ENCODE measurements around the gene CD36. TPM values are rescaled to one million over a fixed set of nuclear protein-coding genes. Genes with fewer than 3 reads are reported as not detected.

Gene CD36
- polyA plus RNA-seq, 1 donor from 2014 or later = 0.31 TPM

DNA sequence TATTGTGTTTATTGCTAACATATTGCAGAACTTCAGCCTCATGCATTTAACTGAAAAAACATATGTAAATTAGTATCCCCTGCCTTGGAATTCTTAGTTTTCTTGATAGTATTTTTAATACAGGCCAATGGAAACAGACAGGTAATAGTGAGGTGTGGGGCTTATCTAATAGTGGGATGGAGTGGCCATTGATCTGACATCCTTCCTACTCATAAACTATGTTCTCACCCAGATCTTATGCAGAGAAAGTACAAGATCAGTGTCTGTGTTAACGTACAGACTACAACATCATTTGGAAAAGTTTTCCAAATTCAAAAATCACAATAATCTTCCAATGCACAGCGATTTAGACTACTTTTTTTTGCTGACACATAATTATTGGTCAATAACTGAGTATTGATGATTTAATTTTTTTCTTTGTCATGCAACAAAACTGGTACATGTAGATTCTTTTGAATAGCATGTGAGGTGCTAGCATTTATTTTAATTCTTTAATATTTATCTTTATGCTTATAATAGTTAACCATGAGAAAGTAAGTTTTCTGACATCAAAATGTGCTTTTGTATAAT lies 9.7 kb downstream of the CD36 start:
- TF ChIP-seq POLR2AphosphoS5 (IDR thresholded peaks at IDR 0.05) = no peak
- no peak for TF ChIP-seq RAD21 (conservative IDR thresholded peaks at IDR 0.05)
- no peak for TF ChIP-seq SMC3 (conservative IDR thresholded peaks at IDR 0.05; ENCODE audit: poor library complexity)
- TF ChIP-seq, protein P1, sequence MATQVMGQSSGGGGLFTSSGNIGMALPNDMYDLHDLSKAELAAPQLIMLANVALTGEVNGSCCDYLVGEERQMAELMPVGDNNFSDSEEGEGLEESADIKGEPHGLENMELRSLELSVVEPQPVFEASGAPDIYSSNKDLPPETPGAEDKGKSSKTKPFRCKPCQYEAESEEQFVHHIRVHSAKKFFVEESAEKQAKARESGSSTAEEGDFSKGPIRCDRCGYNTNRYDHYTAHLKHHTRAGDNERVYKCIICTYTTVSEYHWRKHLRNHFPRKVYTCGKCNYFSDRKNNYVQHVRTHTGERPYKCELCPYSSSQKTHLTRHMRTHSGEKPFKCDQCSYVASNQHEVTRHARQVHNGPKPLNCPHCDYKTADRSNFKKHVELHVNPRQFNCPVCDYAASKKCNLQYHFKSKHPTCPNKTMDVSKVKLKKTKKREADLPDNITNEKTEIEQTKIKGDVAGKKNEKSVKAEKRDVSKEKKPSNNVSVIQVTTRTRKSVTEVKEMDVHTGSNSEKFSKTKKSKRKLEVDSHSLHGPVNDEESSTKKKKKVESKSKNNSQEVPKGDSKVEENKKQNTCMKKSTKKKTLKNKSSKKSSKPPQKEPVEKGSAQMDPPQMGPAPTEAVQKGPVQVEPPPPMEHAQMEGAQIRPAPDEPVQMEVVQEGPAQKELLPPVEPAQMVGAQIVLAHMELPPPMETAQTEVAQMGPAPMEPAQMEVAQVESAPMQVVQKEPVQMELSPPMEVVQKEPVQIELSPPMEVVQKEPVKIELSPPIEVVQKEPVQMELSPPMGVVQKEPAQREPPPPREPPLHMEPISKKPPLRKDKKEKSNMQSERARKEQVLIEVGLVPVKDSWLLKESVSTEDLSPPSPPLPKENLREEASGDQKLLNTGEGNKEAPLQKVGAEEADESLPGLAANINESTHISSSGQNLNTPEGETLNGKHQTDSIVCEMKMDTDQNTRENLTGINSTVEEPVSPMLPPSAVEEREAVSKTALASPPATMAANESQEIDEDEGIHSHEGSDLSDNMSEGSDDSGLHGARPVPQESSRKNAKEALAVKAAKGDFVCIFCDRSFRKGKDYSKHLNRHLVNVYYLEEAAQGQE (IDR thresholded peaks at IDR 0.05; ENCODE audit: borderline replicate concordance) = no peak
- TF ChIP-seq TAF1 (IDR thresholded peaks at IDR 0.05; ENCODE audit: low read depth) = no peak
- no peak for TF ChIP-seq EP300 (conservative IDR thresholded peaks at IDR 0.05; ENCODE audit: poor library complexity, severe bottlenecking)
- no peak for TF ChIP-seq MXI1 (conservative IDR thresholded peaks at IDR 0.05; ENCODE audit: poor library complexity, severe bottlenecking)
- TF ChIP-seq EZH2 (IDR thresholded peaks at IDR 0.05; ENCODE audit: borderline replicate concordance, insufficient read depth, low read length, poor library complexity, severe bottlenecking) = no peak
- TF ChIP-seq, protein P2, sequence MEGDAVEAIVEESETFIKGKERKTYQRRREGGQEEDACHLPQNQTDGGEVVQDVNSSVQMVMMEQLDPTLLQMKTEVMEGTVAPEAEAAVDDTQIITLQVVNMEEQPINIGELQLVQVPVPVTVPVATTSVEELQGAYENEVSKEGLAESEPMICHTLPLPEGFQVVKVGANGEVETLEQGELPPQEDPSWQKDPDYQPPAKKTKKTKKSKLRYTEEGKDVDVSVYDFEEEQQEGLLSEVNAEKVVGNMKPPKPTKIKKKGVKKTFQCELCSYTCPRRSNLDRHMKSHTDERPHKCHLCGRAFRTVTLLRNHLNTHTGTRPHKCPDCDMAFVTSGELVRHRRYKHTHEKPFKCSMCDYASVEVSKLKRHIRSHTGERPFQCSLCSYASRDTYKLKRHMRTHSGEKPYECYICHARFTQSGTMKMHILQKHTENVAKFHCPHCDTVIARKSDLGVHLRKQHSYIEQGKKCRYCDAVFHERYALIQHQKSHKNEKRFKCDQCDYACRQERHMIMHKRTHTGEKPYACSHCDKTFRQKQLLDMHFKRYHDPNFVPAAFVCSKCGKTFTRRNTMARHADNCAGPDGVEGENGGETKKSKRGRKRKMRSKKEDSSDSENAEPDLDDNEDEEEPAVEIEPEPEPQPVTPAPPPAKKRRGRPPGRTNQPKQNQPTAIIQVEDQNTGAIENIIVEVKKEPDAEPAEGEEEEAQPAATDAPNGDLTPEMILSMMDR (IDR thresholded peaks at IDR 0.05; ENCODE audit: poor library complexity, severe bottlenecking) = no peak
- Histone ChIP-seq H3K4me2 (ENCODE audit: low read length) (no peak overlapping the region), H3K9me2 (ENCODE audit: insufficient read depth, low read length) (no peaks in the 10 kb centered on the region), H3K36me3 (ENCODE audit: insufficient read depth, low read length) (no peaks in the 10 kb centered on the region), H3K4me3 (ENCODE audit: low read length) (no peak overlapping the region), H3K9me3 (ENCODE audit: low read length) (no peaks in the 10 kb centered on the region), H3K9ac (ENCODE audit: low read length) (no peak overlapping the region), H3K27ac (ENCODE audit: low read length) (no peak overlapping the region), H3K79me2 (replicated peaks; ENCODE audit: insufficient read depth, low read length) (no peaks in the 10 kb centered on the region), H2AFZ (ENCODE audit: low read depth, low read length) (no peak overlapping the region), H3K27me3 (ENCODE audit: insufficient read depth, low read depth, low read length) (no peaks in the 10 kb centered on the region), H4K20me1 (ENCODE audit: insufficient read depth) (no peaks in the 10 kb centered on the region), H3F3A (ENCODE audit: insufficient read depth, low read length, poor library complexity, severe bottlenecking) (no peaks in the 10 kb centered on the region)

DNA sequence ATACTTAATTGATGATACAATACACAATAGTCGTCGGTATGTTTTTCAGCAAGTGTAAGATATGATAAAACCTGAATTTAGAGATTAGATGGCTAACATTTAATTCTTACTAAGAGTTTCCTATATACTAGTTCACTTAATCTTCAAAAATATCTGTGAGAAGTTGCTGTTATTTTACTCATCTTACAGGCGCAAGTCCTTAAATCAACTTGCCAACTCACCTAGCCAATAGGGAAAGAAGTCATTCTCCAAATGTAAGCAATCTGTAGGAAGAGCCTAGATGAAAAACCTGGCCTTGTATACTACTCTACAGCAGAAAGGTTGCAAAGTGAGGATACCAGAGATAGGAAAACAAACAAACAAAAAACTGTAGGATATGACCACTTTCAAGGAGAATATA lies 10.6 kb downstream of the CD36 start:
- no peaks in the 10 kb centered on the region for H3K9me2 ChIP-seq (ENCODE audit: insufficient read depth, low read length)

More for the DNA sequence above, 10.6 kb downstream of the CD36 start:
- no peaks in the 10 kb centered on the region for H3K36me3 ChIP-seq (ENCODE audit: insufficient read depth, low read length)
- H4K20me1 ChIP-seq (ENCODE audit: insufficient read depth) = no peaks in the 10 kb centered on the region
- no peaks in the 10 kb centered on the region for H3K9me3 ChIP-seq (ENCODE audit: low read length)
- no peaks in the 10 kb centered on the region for H3K27me3 ChIP-seq (ENCODE audit: insufficient read depth, low read depth, low read length)
- TF ChIP-seq, protein P1 (IDR thresholded peaks at IDR 0.05; ENCODE audit: borderline replicate concordance) = no peak
- TF ChIP-seq RAD21 (conservative IDR thresholded peaks at IDR 0.05) (no peak), EZH2 (IDR thresholded peaks at IDR 0.05; ENCODE audit: borderline replicate concordance, insufficient read depth, low read length, poor library complexity, severe bottlenecking) (no peak), EP300 (conservative IDR thresholded peaks at IDR 0.05; ENCODE audit: poor library complexity, severe bottlenecking) (no peak), SMC3 (conservative IDR thresholded peaks at IDR 0.05; ENCODE audit: poor library complexity) (no peak), POLR2AphosphoS5 (IDR thresholded peaks at IDR 0.05) (no peak), TAF1 (IDR thresholded peaks at IDR 0.05; ENCODE audit: low read depth) (no peak), MXI1 (conservative IDR thresholded peaks at IDR 0.05; ENCODE audit: poor library complexity, severe bottlenecking) (no peak)
- TF ChIP-seq, protein P2 (IDR thresholded peaks at IDR 0.05; ENCODE audit: poor library complexity, severe bottlenecking) = no peak
- no peak overlapping the region for H3K4me2 ChIP-seq (ENCODE audit: low read length)
- H3K4me3 ChIP-seq (ENCODE audit: low read length) = no peak overlapping the region
- no peaks in the 10 kb centered on the region for H3K79me2 ChIP-seq (replicated peaks; ENCODE audit: insufficient read depth, low read length)
- no peak overlapping the region for H3K27ac ChIP-seq (ENCODE audit: low read length)
- H3K9ac ChIP-seq (ENCODE audit: low read length) = no peak overlapping the region
- H2AFZ ChIP-seq (ENCODE audit: low read depth, low read length) = no peak overlapping the region
- no peaks in the 10 kb centered on the region for H3F3A ChIP-seq (ENCODE audit: insufficient read depth, low read length, poor library complexity, severe bottlenecking)
